ENCODE measurements around the gene SPOCK1. TPM values are rescaled to one million over a fixed set of nuclear protein-coding genes. Genes with fewer than 3 reads are reported as not detected.

The SPOCK1 gene
- total RNA-seq, 1 experiment from 2014 or later: 0.27 TPM

- ChIA-PET RAD21 (ENCODE audit: low non-redundant PET in 1 of 2, low total read pairs in 2 of 2, uncharacterized antibody in 2 of 2, unreplicated experiment in 2 of 2) (no interaction called here), POLR2A (no interaction called here), CTCF (no interaction called here)
- H3K4me2 ChIP-seq (ENCODE audit: low read length): no peak overlapping the region
- no peak overlapping the region for H3K27ac ChIP-seq (ENCODE audit: low read depth, low read length)
- no peak overlapping the region for H3K4me3 ChIP-seq (replicated peaks in 1 of 2; ENCODE audit: low read depth in 1 of 2, low read length in 2 of 2)
- BruUV-seq (replicated peaks): no TSS peak
- intact Hi-C loops (cut with micrococcal nuclease): no loop called here
- TF ChIP-seq POLR2A (IDR thresholded peaks at IDR 0.05; ENCODE audit: borderline replicate concordance, extremely low read depth, insufficient read depth, insufficient read length): no peak
- no peak for TF ChIP-seq RAD21 (IDR thresholded peaks at IDR 0.05; ENCODE audit: low read depth)
- TF ChIP-seq ATF3 (IDR thresholded peaks at IDR 0.05): no peak
- no peak for TF ChIP-seq EZH2phosphoT487 (IDR thresholded peaks at IDR 0.05; ENCODE audit: borderline replicate concordance)
- TF ChIP-seq ELF1 (IDR thresholded peaks at IDR 0.05; ENCODE audit: borderline replicate concordance, low read depth): no peak
- no peak for TF ChIP-seq POLR2AphosphoS5 (IDR thresholded peaks at IDR 0.05; ENCODE audit: low read depth, low read length)
- TF ChIP-seq CTCF (IDR thresholded peaks at IDR 0.05 in 2 of 3, conservative IDR thresholded peaks at IDR 0.05 in 1 of 3; ENCODE audit: borderline replicate concordance in 1 of 3, insufficient read depth in 1 of 3, low read depth in 2 of 3, low read length in 2 of 3): no peak
- no peak for TF ChIP-seq CEBPB (IDR thresholded peaks at IDR 0.05; ENCODE audit: low read depth)
- no peak for TF ChIP-seq EGR1 (IDR thresholded peaks at IDR 0.05; ENCODE audit: low read depth)
- no peak for TF ChIP-seq REST (IDR thresholded peaks at IDR 0.05; ENCODE audit: low read depth)
- TF ChIP-seq TCF7L2 (IDR thresholded peaks at IDR 0.05; ENCODE audit: borderline replicate concordance, extremely low read depth, insufficient read depth, insufficient read length): no peak
- TF ChIP-seq SIN3A (IDR thresholded peaks at IDR 0.05; ENCODE audit: low read depth): no peak
- no peak overlapping the region for H3K9ac ChIP-seq (ENCODE audit: low read length)
- no peak for DNase-seq (ENCODE audit: low read depth, low spot score)
- no peaks in the 10 kb centered on the region for H3K9me3 ChIP-seq (ENCODE audit: control insufficient read depth in 1 of 2, insufficient read depth in 1 of 2, low read depth in 1 of 2, low read length in 2 of 2)
- ATAC-seq: no peak
- H3K9me2 ChIP-seq (ENCODE audit: insufficient read depth): no peaks in the 10 kb centered on the region
- no peaks in the 10 kb centered on the region for H4K20me1 ChIP-seq (ENCODE audit: insufficient read depth)
- H3K4me1 ChIP-seq (ENCODE audit: control insufficient read depth in 1 of 2, insufficient read depth in 2 of 2, low read length in 2 of 2): no peaks in the 10 kb centered on the region
- H3K27me3 ChIP-seq (ENCODE audit: insufficient read depth, low read length): peaks cover 72% of the 10 kb centered on the region
- no peaks in the 10 kb centered on the region for H3K36me3 ChIP-seq (ENCODE audit: control insufficient read depth in 1 of 2, insufficient read depth in 2 of 2, low read length in 2 of 2)
- no peaks in the 10 kb centered on the region for H3K79me2 ChIP-seq (ENCODE audit: insufficient read depth, low read length)
- no peak overlapping the region for H2AFZ ChIP-seq (ENCODE audit: low read depth, low read length, poor library complexity, severe bottlenecking)
Measured at GRCh38 chr5:137359941-137360340, 139.2 kb downstream of the SPOCK1 start.

Measured in HCT116 (cell line).